IMR-90 (cell line): ENCODE data around the gene DSCAML1. TPM values are rescaled to one million over a fixed set of nuclear protein-coding genes. Genes with fewer than 3 reads are reported as not detected.

Experiments used
- ATAC-seq: fragments of 200-7000 bp; cut with Tn5 transposase; 2 replicates; pipeline ENCODE4 v1.9.1; 2020; ENCODE audit warnings: low read depth, mild to moderate bottlenecking, moderate library complexity
- BruUV-seq: library from RNA; stranded (reverse); fragments of 400-500 nt; replicated peaks from 2 replicates; lab custom pipeline; 2021; lab: Mats Ljungman, UMichigan
- CTCF ChIA-PET: fragments of 300-600 bp; formaldehyde crosslinking; extraction: SDS; loops from one replicate; lab custom pipeline; 2021; ENCODE audit warnings: antibody characterized with exemption; lab: Yijun Ruan, JAX
- POLR2A ChIA-PET: fragments of 300-600 bp; sonication (Branson Sonifier 250); formaldehyde crosslinking; loops from one replicate; lab custom pipeline; 2022; ENCODE audit warnings: antibody characterized with exemption; ENCODE audit not compliant: unreplicated experiment; lab: Charles Lee
- DNase-seq: peaks from one replicate; pipeline ENCODE4 v3.0.0; 2013
- H2AFZ ChIP-seq: replicated peaks from 2 replicates; pipeline ENCODE3; 2013; ENCODE audit warnings: low read length, mild to moderate bottlenecking; ENCODE audit not compliant: poor library complexity
- H2AK5ac ChIP-seq: 2 replicates; pipeline ENCODE4 v1.6.1; 2013; ENCODE audit warnings: low read depth, low read length, inconsistent platforms
- H2AK9ac ChIP-seq: replicated peaks from 2 replicates; pipeline ENCODE3; 2013; ENCODE audit warnings: mild to moderate bottlenecking, low read depth, low read length, moderate library complexity; ENCODE audit not compliant: poor library complexity
- H2BK120ac ChIP-seq: 2 replicates; pipeline ENCODE4 v1.6.1; 2013; ENCODE audit warnings: low read depth, low read length, inconsistent platforms
- H2BK15ac ChIP-seq: 3 replicates; pipeline ENCODE4 v1.6.1; 2013; ENCODE audit warnings: low read depth, low read length, inconsistent platforms
- H2BK20ac ChIP-seq: 2 replicates; pipeline ENCODE4 v1.6.1; 2013; ENCODE audit warnings: low read depth, mild to moderate bottlenecking, inconsistent platforms, low read length, moderate library complexity
- H2BK5ac ChIP-seq: 2 replicates; pipeline ENCODE4 v1.6.1; 2013; ENCODE audit warnings: mild to moderate bottlenecking, low read depth, low read length, inconsistent platforms; ENCODE audit not compliant: poor library complexity, severe bottlenecking
- H3K14ac ChIP-seq: replicated peaks from 2 replicates; pipeline ENCODE4 v1.6.1; 2013; ENCODE audit warnings: low read depth, low read length, inconsistent platforms
- H3K18ac ChIP-seq: 2 replicates; pipeline ENCODE4 v1.6.1; 2013; ENCODE audit warnings: low read depth, low read length, control low read depth
- H3K23ac ChIP-seq: 2 replicates; pipeline ENCODE4 v1.6.1; 2013; ENCODE audit warnings: low read depth, low read length, inconsistent platforms
- H3K27ac ChIP-seq: 2 replicates; pipeline ENCODE4 v1.5.1; 2013; ENCODE audit warnings: mild to moderate bottlenecking, control low read depth, low read length; ENCODE audit not compliant: insufficient read depth
- H3K27me3 ChIP-seq: 2 replicates; pipeline ENCODE4 v1.6.1; 2013; ENCODE audit warnings: low read length; ENCODE audit not compliant: control insufficient read depth, insufficient read depth
- H3K36me3 ChIP-seq: 2 replicates; pipeline ENCODE4 v1.6.1; 2013; ENCODE audit warnings: low read length, mixed read lengths; ENCODE audit not compliant: control insufficient read depth, insufficient read depth
- H3K4ac ChIP-seq: 2 replicates; pipeline ENCODE4 v1.6.1; 2013; ENCODE audit warnings: low read depth, low read length, inconsistent platforms
- H3K4me1 ChIP-seq: 2 replicates; pipeline ENCODE4 v1.6.1; 2013; ENCODE audit warnings: low read length, mixed read lengths; ENCODE audit not compliant: control insufficient read depth, insufficient read depth
- H3K4me2 ChIP-seq: 2 replicates; pipeline ENCODE4 v1.6.1; 2013; ENCODE audit warnings: low read depth, mild to moderate bottlenecking, control low read depth, low read length, moderate library complexity
- H3K4me3 ChIP-seq: 2 replicates; pipeline ENCODE4 v1.5.1; 2013; ENCODE audit warnings: low read depth, mild to moderate bottlenecking, control low read depth, low read length, moderate library complexity; ENCODE audit not compliant: insufficient read depth
- H3K56ac ChIP-seq: 2 replicates; pipeline ENCODE4 v1.6.1; 2013; ENCODE audit warnings: low read length, inconsistent platforms; ENCODE audit not compliant: insufficient read depth; ENCODE audit errors: extremely low read depth
- H3K79me1 ChIP-seq, 2 experiments: 2 replicates each; pipeline ENCODE4 v1.6.1; 2013; ENCODE audit warnings: low read length in 2 of 2, inconsistent platforms in 1 of 2, low read depth in 1 of 2
- H3K9ac ChIP-seq: 2 replicates; pipeline ENCODE4 v1.6.1; 2013; ENCODE audit warnings: low read depth, low read length, control low read depth
- H3K9me1 ChIP-seq: 2 replicates; pipeline ENCODE4 v1.6.1; 2013; ENCODE audit warnings: low read length, inconsistent platforms; ENCODE audit not compliant: insufficient read depth
- H3K9me3 ChIP-seq: 2 replicates; pipeline ENCODE4 v1.6.1; 2013; ENCODE audit warnings: low read length; ENCODE audit not compliant: control insufficient read depth, insufficient read depth
- H4K20me1 ChIP-seq: 2 replicates; pipeline ENCODE4 v1.6.1; 2013; ENCODE audit warnings: low read length, inconsistent platforms; ENCODE audit not compliant: insufficient read depth
- H4K5ac ChIP-seq: 2 replicates; pipeline ENCODE4 v1.6.1; 2013; ENCODE audit warnings: mild to moderate bottlenecking, low read depth, low read length, control low read depth
- H4K8ac ChIP-seq, 2 experiments: 2 replicates each; pipeline ENCODE4 v1.6.1; 2013; ENCODE audit warnings: low read depth in 2 of 2, low read length in 2 of 2, control low read depth in 1 of 2, inconsistent platforms in 1 of 2
- H4K91ac ChIP-seq: 2 replicates; pipeline ENCODE4 v1.6.1; 2013; ENCODE audit warnings: low read depth, low read length, inconsistent platforms; ENCODE audit not compliant: insufficient read depth
- BHLHE40 ChIP-seq: fragments of 150-350 bp; IDR thresholded peaks from 2 replicates; pipeline ENCODE4 v1.6.1; 2016; ENCODE audit warnings: mild to moderate bottlenecking, low read depth, low read length
- CEBPB ChIP-seq: IDR thresholded peaks from 2 replicates; pipeline ENCODE4 v1.6.1; 2012; ENCODE audit warnings: low read depth, low read length, improper control_type of control experiment
- CHD1 ChIP-seq: IDR thresholded peaks from 2 replicates; pipeline ENCODE4 v1.6.1; 2012; ENCODE audit warnings: low read depth, low read length, improper control_type of control experiment
- CTCF ChIP-seq: conservative IDR thresholded peaks from 2 replicates; pipeline ENCODE4 v1.5.1; 2012; ENCODE audit warnings: mild to moderate bottlenecking, low read depth, low read length, improper control_type of control experiment
- MAFK ChIP-seq: IDR thresholded peaks from 2 replicates; pipeline ENCODE4 v1.6.1; 2012; ENCODE audit warnings: low read depth, low read length, improper control_type of control experiment
- MAZ ChIP-seq: IDR thresholded peaks from 2 replicates; pipeline ENCODE4 v1.6.1; 2012; ENCODE audit warnings: low read depth, mild to moderate bottlenecking, low read length, improper control_type of control experiment, moderate library complexity, borderline replicate concordance
- MXI1 ChIP-seq: IDR thresholded peaks from 2 replicates; pipeline ENCODE4 v1.6.1; 2012; ENCODE audit warnings: low read depth, mild to moderate bottlenecking, low read length, moderate library complexity, borderline replicate concordance
- NFE2L2 ChIP-seq: fragments of 150-350 bp; IDR thresholded peaks from 2 replicates; pipeline ENCODE4 v1.6.1; 2016; ENCODE audit warnings: low read depth, mild to moderate bottlenecking, low read length
- RAD21 ChIP-seq: IDR thresholded peaks from 2 replicates; pipeline ENCODE4 v1.6.1; 2012; ENCODE audit warnings: low read length, improper control_type of control experiment
- RFX5 ChIP-seq: IDR thresholded peaks from 2 replicates; pipeline ENCODE4 v1.8.0; 2012; ENCODE audit warnings: low read depth, mild to moderate bottlenecking, low read length, moderate library complexity
- SMC3 ChIP-seq: fragments of 150-350 bp; IDR thresholded peaks from 2 replicates; pipeline ENCODE4 v1.6.1; 2016; ENCODE audit warnings: low read depth, mild to moderate bottlenecking, antibody characterized with exemption, low read length, moderate library complexity
- USF2 ChIP-seq: fragments of 150-350 bp; IDR thresholded peaks from 2 replicates; pipeline ENCODE4 v1.6.1; 2017; ENCODE audit warnings: mild to moderate bottlenecking, antibody characterized with exemption, low read length, low read depth
- WGBS, 2 experiments: methylation state at CpG; one replicate each; pipeline versions ENCODE4 v1.1.5 to v1.1.7; 2013; ENCODE audit warnings: missing lambda C conversion rate in 2 of 2; ENCODE audit not compliant: insufficient read length in 1 of 2; ENCODE audit errors: extremely low coverage in 2 of 2; 5-methylcytosine and 5-hydroxymethylcytosine counted together
- dilution Hi-C: fragments of 300-500 bp; cut with HindIII; formaldehyde crosslinking; loops from one replicate; pipeline ENCODE4 v1.14.3; 2018; ENCODE audit warnings: low sequenced_read_pairs; ENCODE audit not compliant: unreplicated experiment
- in situ Hi-C: fragments of 300-500 bp; cut with MboI; formaldehyde crosslinking; loops from 3 replicates; pipeline ENCODE4 v1.14.3; 2019; ENCODE audit warnings: low sequenced_read_pairs, inconsistent platforms, mixed read lengths
- intact Hi-C: fragments of 100-400 bp; cut with micrococcal nuclease; formaldehyde crosslinking; loops from 2 replicates; pipeline ENCODE4 v1.10.0; 2022
- polyA plus RNA-seq, 3 experiments: library from polyadenylated mRNA; depleted of rRNA; stranded (reverse); fragments of >200 nt; gene quantifications; 2 replicates each; pipeline ENCODE4 v1.2.3, GENCODE V29; 2012; ENCODE audit warnings: low replicate concordance in 1 of 3
- total RNA-seq: library from RNA; depleted of rRNA; stranded (reverse); fragments of >200 nt; gene quantifications from 2 replicates; pipeline ENCODE4 v1.2.3, GENCODE V29; 2012
- TF ChIP-seq, protein P1 (sequence below): fragments of 150-350 bp; IDR thresholded peaks from 2 replicates; pipeline ENCODE4 v1.6.1; 2016; ENCODE audit warnings: low read depth, mild to moderate bottlenecking, low read length, moderate library complexity, borderline replicate concordance

Gene DSCAML1
- total and polyA plus RNA-seq, 2 of the 4 experiments (the other 2 are of a cell fraction), result not detected

GRCh38 chr11:117523680-117524079 is 273.3 kb downstream of the DSCAML1 start:
- ATAC-seq, result peak; percentile 65
- no peaks in the 10 kb centered on the region for H3K4me1 ChIP-seq
- no peaks in the 10 kb centered on the region for H4K20me1 ChIP-seq
- no peak overlapping the region for H3K56ac ChIP-seq
- intact Hi-C loops (no loop called here), in situ Hi-C loops (no loop called here), dilution Hi-C loops (no loop called here)
- no peak overlapping the region for H3K4me2 ChIP-seq
- TF ChIP-seq CHD1, result no peak
- no peak for TF ChIP-seq SMC3
- no peak for TF ChIP-seq CTCF
- no peak for TF ChIP-seq RFX5
- TF ChIP-seq CEBPB, result no peak
- TF ChIP-seq, protein P1, sequence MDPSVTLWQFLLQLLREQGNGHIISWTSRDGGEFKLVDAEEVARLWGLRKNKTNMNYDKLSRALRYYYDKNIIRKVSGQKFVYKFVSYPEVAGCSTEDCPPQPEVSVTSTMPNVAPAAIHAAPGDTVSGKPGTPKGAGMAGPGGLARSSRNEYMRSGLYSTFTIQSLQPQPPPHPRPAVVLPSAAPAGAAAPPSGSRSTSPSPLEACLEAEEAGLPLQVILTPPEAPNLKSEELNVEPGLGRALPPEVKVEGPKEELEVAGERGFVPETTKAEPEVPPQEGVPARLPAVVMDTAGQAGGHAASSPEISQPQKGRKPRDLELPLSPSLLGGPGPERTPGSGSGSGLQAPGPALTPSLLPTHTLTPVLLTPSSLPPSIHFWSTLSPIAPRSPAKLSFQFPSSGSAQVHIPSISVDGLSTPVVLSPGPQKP, result no peak
- no peak for TF ChIP-seq MAFK
- TF ChIP-seq MXI1, result no peak
- no peak for TF ChIP-seq BHLHE40
- no peak for TF ChIP-seq MAZ
- TF ChIP-seq USF2, result no peak
- no peak for TF ChIP-seq NFE2L2
- TF ChIP-seq RAD21, result no peak
- ChIA-PET POLR2A (no interaction called here), CTCF (no interaction called here)
- BruUV-seq, result no TSS peak
- DNase-seq, result peak; percentile 58
- no peak overlapping the region for H4K91ac ChIP-seq
- peaks cover 13% of the 10 kb centered on the region for H3K27me3 ChIP-seq
- no peak overlapping the region for H3K23ac ChIP-seq
- H4K8ac ChIP-seq, result no peak overlapping the region
- H3K79me1 ChIP-seq, result no peaks in the 10 kb centered on the region
- H2AFZ ChIP-seq, result no peak overlapping the region
- no peak overlapping the region for H2AK9ac ChIP-seq
- no peak overlapping the region for H3K4ac ChIP-seq
- no peak overlapping the region for H3K27ac ChIP-seq
- no peak overlapping the region for H3K4me3 ChIP-seq
- H2BK20ac ChIP-seq, result no peak overlapping the region
- H2BK120ac ChIP-seq, result no peak overlapping the region
- H4K5ac ChIP-seq, result no peak overlapping the region
- no peaks in the 10 kb centered on the region for H3K9me1 ChIP-seq
- H3K14ac ChIP-seq, result no peak overlapping the region
- no CpG with 5 or more reads among the region's 3 CpGs for WGBS, 2 experiments
- H3K9ac ChIP-seq, result no peak overlapping the region
- H3K36me3 ChIP-seq, result no peaks in the 10 kb centered on the region
- H3K18ac ChIP-seq, result no peak overlapping the region
- H2AK5ac ChIP-seq, result no peak overlapping the region
- H3K9me3 ChIP-seq, result no peaks in the 10 kb centered on the region
- no peak overlapping the region for H2BK5ac ChIP-seq
- H2BK15ac ChIP-seq, result no peak overlapping the region
